ENCODE results near the gene CFAP58.

DNA sequence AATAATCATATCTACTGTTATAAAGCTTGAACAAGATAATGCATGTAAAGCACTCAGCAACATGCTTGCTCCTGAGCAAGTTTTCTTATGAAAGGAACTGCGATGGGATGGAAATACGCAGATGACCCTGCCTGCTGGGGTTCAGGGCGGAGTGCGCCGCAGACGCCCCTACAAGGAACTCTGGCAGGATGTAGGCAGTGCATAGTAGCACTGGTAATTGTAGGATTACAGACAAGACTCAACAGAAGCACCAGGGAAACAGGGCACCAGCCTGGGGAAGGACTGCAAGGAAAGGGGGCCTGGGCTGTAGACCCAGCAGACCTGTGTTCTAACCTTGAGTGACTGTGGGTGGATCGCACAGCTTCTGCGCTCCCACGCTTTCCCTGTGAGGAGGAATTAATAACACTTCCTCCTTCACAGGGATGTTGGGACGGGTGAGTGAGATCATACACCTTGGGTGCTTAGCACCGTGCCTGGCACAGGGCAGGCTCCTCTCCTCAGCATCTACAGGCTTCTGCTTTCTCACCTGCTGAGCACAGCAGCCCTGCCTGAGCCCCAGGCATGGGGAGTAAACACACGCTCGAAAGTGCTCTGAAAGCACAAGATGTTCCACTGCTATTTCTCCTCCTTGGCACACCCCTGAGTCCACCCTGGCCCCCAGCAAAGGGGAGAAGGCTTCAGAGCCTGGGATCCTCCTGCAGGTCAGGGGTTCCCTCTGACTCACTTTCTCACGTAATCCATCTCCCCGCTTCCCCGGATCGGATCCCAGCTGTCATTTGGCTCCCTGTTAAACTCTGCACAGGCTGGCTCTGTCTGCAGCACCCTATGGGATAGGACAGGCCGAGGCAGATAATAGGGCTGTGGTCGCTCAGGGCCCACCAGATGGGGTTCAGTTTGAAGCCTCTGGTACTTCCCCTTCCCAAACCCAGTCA is 34.6 kb upstream of the CFAP58 start:
- TF ChIP-seq POLR2A (IDR thresholded peaks at IDR 0.05): peak in 1 of 4 donors; percentile 26
- TF ChIP-seq, protein P1, sequence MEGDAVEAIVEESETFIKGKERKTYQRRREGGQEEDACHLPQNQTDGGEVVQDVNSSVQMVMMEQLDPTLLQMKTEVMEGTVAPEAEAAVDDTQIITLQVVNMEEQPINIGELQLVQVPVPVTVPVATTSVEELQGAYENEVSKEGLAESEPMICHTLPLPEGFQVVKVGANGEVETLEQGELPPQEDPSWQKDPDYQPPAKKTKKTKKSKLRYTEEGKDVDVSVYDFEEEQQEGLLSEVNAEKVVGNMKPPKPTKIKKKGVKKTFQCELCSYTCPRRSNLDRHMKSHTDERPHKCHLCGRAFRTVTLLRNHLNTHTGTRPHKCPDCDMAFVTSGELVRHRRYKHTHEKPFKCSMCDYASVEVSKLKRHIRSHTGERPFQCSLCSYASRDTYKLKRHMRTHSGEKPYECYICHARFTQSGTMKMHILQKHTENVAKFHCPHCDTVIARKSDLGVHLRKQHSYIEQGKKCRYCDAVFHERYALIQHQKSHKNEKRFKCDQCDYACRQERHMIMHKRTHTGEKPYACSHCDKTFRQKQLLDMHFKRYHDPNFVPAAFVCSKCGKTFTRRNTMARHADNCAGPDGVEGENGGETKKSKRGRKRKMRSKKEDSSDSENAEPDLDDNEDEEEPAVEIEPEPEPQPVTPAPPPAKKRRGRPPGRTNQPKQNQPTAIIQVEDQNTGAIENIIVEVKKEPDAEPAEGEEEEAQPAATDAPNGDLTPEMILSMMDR (IDR thresholded peaks at IDR 0.05): no peak
